Jurkat, Clone E6-1 (cell line): ENCODE measurements around the gene SERPINA7. TPM values are rescaled to one million over a fixed set of nuclear protein-coding genes. Genes with fewer than 3 reads are reported as not detected.
A peak's percentile ranks its signal among the peaks of the same experiment; 100 is the strongest.
"Not testable (repeated sequence)": the region's sequence is repeated elsewhere in the genome, so short reads cannot be mapped to it uniquely, and the experiment has no call there.

ENCODE experiments used
- DNase-seq: peaks from one replicate; pipeline ENCODE4 v3.0.0-alpha.2; 2011; ENCODE audit warnings: low read depth, low spot score
- H3K4me3 ChIP-seq: 2 replicates; pipeline ENCODE4 v1.5.1; 2011; ENCODE audit warnings: mild to moderate bottlenecking, low read length, control low read depth, moderate library complexity
- polyA plus RNA-seq: library from polyadenylated mRNA; unstranded; fragments of >200 nt; gene quantifications from one replicate; pipeline ENCODE4 v1.2.1, GENCODE V29; 2012; ENCODE audit warnings: missing spikeins; ENCODE audit not compliant: insufficient read length, insufficient read depth

The SERPINA7 gene
- not detected for polyA plus RNA-seq

- no peak within 1 kb of the TSS for H3K4me3 ChIP-seq
- DNase-seq = no peak
These were observed at the start of gene SERPINA7 for GRCh38 chrX:106038625-106039024. SERPINA7 (minus strand) TSS chrX:106038727; CDS start chrX:106037058, 1,669 bp downstream.

GRCh38 chrX:106069048-106069447 is 30.5 kb upstream of the SERPINA7 start:
- no peak overlapping the region for H3K4me3 ChIP-seq
- DNase-seq = no peak

GRCh38 chrX:106050054-106050453 is 11.5 kb upstream of the SERPINA7 start:
- no peak for DNase-seq
- H3K4me3 ChIP-seq = no peak overlapping the region

- H3K4me3 ChIP-seq = no peak overlapping the region
- DNase-seq = no peak
These were observed 3.8 kb upstream of the SERPINA7 start for GRCh38 chrX:106042296-106042695.

- DNase-seq = no peak
These were observed 2.3 kb upstream of the SERPINA7 start for GRCh38 chrX:106040861-106041260.

GRCh38 chrX:106039920-106040319 is 1.4 kb upstream of the SERPINA7 start:
- no peak for DNase-seq
- no peak overlapping the region for H3K4me3 ChIP-seq

More at GRCh38 chrX:106040861-106041260, 2.3 kb upstream of the SERPINA7 start:
- no peak overlapping the region for H3K4me3 ChIP-seq

- DNase-seq = no peak
- H3K4me3 ChIP-seq = no peak overlapping the region
These were observed 573 bp downstream of the SERPINA7 start for GRCh38 chrX:106037835-106038473.

GRCh38 chrX:106036716-106037115 is 1.8 kb downstream of the SERPINA7 start:
- no peak for DNase-seq
- H3K4me3 ChIP-seq = no peak overlapping the region

GRCh38 chrX:106035064-106035463 is 3.5 kb downstream of the SERPINA7 start:
- no peak overlapping the region for H3K4me3 ChIP-seq
- DNase-seq = peak; percentile 3

- no peak overlapping the region for H3K4me3 ChIP-seq
- DNase-seq = no peak
These were observed 14.6 kb downstream of the SERPINA7 start for GRCh38 chrX:106023947-106024346.

- DNase-seq = no peak
- no peak overlapping the region for H3K4me3 ChIP-seq
These were observed 16.3 kb downstream of the SERPINA7 start for GRCh38 chrX:106022238-106022637.

GRCh38 chrX:106014119-106014775 is 24.3 kb downstream of the SERPINA7 start:
- H3K4me3 ChIP-seq = no peak overlapping the region
- no peak for DNase-seq

GRCh38 chrX:106009145-106009544 is 29.4 kb downstream of the SERPINA7 start:
- no peak overlapping the region for H3K4me3 ChIP-seq
- DNase-seq = no peak

GRCh38 chrX:106007815-106008214 is 30.7 kb downstream of the SERPINA7 start:
- DNase-seq = no peak
- H3K4me3 ChIP-seq = no peak overlapping the region

- no peak for DNase-seq
- no peak overlapping the region for H3K4me3 ChIP-seq
These were observed 32.8 kb downstream of the SERPINA7 start for GRCh38 chrX:106005684-106006083.

- not testable (repeated sequence) for DNase-seq
These were observed 37.9 kb downstream of the SERPINA7 start for GRCh38 chrX:106000609-106001008.

GRCh38 chrX:106000203-106000602 is 38.3 kb downstream of the SERPINA7 start:
- H3K4me3 ChIP-seq = no peak overlapping the region
- no peak for DNase-seq

More at GRCh38 chrX:106000609-106001008, 37.9 kb downstream of the SERPINA7 start:
- not testable (repeated sequence) for H3K4me3 ChIP-seq

GRCh38 chrX:105999294-105999693 is 39.2 kb downstream of the SERPINA7 start:
- no peak for DNase-seq
- H3K4me3 ChIP-seq = no peak overlapping the region

- not testable (repeated sequence) for DNase-seq, H3K4me3 ChIP-seq
These were observed 50.0 kb downstream of the SERPINA7 start for GRCh38 chrX:105988487-105988886.
